Measurements from ENCODE around the gene SLC30A4. TPM values are rescaled to one million over a fixed set of nuclear protein-coding genes. Genes with fewer than 3 reads are reported as not detected.

Gene SLC30A4
- total RNA-seq, 1 donor from 2014 or later, result 2.8 TPM

- peaks cover 10% of the 10 kb centered on the region for H3K36me3 ChIP-seq
- no peaks in the 10 kb centered on the region for H3K27me3 ChIP-seq (ENCODE audit: low read depth)
- H3K27ac ChIP-seq (replicated peaks), result no peak overlapping the region
- no peak for TF ChIP-seq CTCF (IDR thresholded peaks at IDR 0.05; ENCODE audit: borderline replicate concordance)
- H3K4me1 ChIP-seq, result no peaks in the 10 kb centered on the region
- H3K4me3 ChIP-seq, result no peak overlapping the region
- H3K9me3 ChIP-seq (replicated peaks), result no peaks in the 10 kb centered on the region
- intact Hi-C loops (cut with micrococcal nuclease), result no loop called here
- DNase-seq, result no peak
These were observed 23.1 kb downstream of the SLC30A4 start for GRCh38 chr15:45499426-45499825.

- Histone ChIP-seq H3K4me3 (no peak overlapping the region), H3K4me1 (no peaks in the 10 kb centered on the region), H3K27ac (replicated peaks) (no peak overlapping the region), H3K27me3 (ENCODE audit: low read depth) (no peaks in the 10 kb centered on the region), H3K36me3 (peaks cover 10% of the 10 kb centered on the region), H3K9me3 (replicated peaks) (no peaks in the 10 kb centered on the region)
- intact Hi-C loops (cut with micrococcal nuclease), result no loop called here
- DNase-seq, result no peak
- no peak for TF ChIP-seq CTCF (IDR thresholded peaks at IDR 0.05; ENCODE audit: borderline replicate concordance)
These were observed 23.9 kb downstream of the SLC30A4 start for GRCh38 chr15:45498701-45499100.

- peaks cover 6% of the 10 kb centered on the region for H3K36me3 ChIP-seq
- intact Hi-C loops (cut with micrococcal nuclease), result no loop called here
These were observed 25.3 kb downstream of the SLC30A4 start for GRCh38 chr15:45497261-45497660.

GRCh38 chr15:45496658-45497057 is 25.9 kb downstream of the SLC30A4 start:
- H3K4me3 ChIP-seq, result no peak overlapping the region
- no peaks in the 10 kb centered on the region for H3K36me3 ChIP-seq
- intact Hi-C loops (cut with micrococcal nuclease), result no loop called here
- H3K27ac ChIP-seq (replicated peaks), result no peak overlapping the region
- H3K27me3 ChIP-seq (ENCODE audit: low read depth), result no peaks in the 10 kb centered on the region
- no peaks in the 10 kb centered on the region for H3K4me1 ChIP-seq
- no peaks in the 10 kb centered on the region for H3K9me3 ChIP-seq (replicated peaks)
- no peak for TF ChIP-seq CTCF (IDR thresholded peaks at IDR 0.05; ENCODE audit: borderline replicate concordance)
- DNase-seq, result no peak

More at GRCh38 chr15:45497261-45497660, 25.3 kb downstream of the SLC30A4 start:
- H3K9me3 ChIP-seq (replicated peaks), result no peaks in the 10 kb centered on the region
- no peak for DNase-seq
- TF ChIP-seq CTCF (IDR thresholded peaks at IDR 0.05; ENCODE audit: borderline replicate concordance), result no peak
- no peaks in the 10 kb centered on the region for H3K27me3 ChIP-seq (ENCODE audit: low read depth)
- H3K4me1 ChIP-seq, result no peaks in the 10 kb centered on the region
- H3K27ac ChIP-seq (replicated peaks), result no peak overlapping the region
- no peak overlapping the region for H3K4me3 ChIP-seq

GRCh38 chr15:45495588-45495987 is 27.0 kb downstream of the SLC30A4 start:
- no peak overlapping the region for H3K27ac ChIP-seq (replicated peaks)
- no peak for DNase-seq
- no peak for TF ChIP-seq CTCF (IDR thresholded peaks at IDR 0.05; ENCODE audit: borderline replicate concordance)
- H3K4me3 ChIP-seq, result no peak overlapping the region
- H3K36me3 ChIP-seq, result no peaks in the 10 kb centered on the region
- no peaks in the 10 kb centered on the region for H3K4me1 ChIP-seq
- intact Hi-C loops (cut with micrococcal nuclease), result no loop called here
- H3K27me3 ChIP-seq (ENCODE audit: low read depth), result no peaks in the 10 kb centered on the region
- H3K9me3 ChIP-seq (replicated peaks), result no peaks in the 10 kb centered on the region

Measured in left ventricle myocardium inferior (tissue), 1 donor.